Endodermal cell (in vitro differentiated cells): ENCODE measurements around the gene ADAMTS17. TPM values are rescaled to one million over a fixed set of nuclear protein-coding genes. Genes with fewer than 3 reads are reported as not detected.

Experiments used
- DNase-seq: peaks from one replicate; pipeline ENCODE4 v3.0.0-alpha.2; 2017
- H3K27ac ChIP-seq: 2 replicates; pipeline ENCODE4 v1.5.1; 2013; ENCODE audit warnings: mild to moderate bottlenecking, low read depth, low read length, moderate library complexity
- H3K27me3 ChIP-seq: 2 replicates; pipeline ENCODE4 v1.6.1; 2013; ENCODE audit warnings: mild to moderate bottlenecking, low read length, moderate library complexity; ENCODE audit not compliant: insufficient read depth, control insufficient read depth, poor library complexity, severe bottlenecking
- H3K36me3 ChIP-seq: 2 replicates; pipeline ENCODE4 v1.7.0; 2013; ENCODE audit warnings: mild to moderate bottlenecking, low read length, moderate library complexity; ENCODE audit not compliant: control insufficient read depth, insufficient read depth
- H3K4me1 ChIP-seq: one replicate; pipeline ENCODE4 v1.7.0; 2013; ENCODE audit warnings: low read length; ENCODE audit not compliant: control insufficient read depth, insufficient read depth
- H3K4me3 ChIP-seq: 2 replicates; pipeline ENCODE4 v1.5.1; 2013; ENCODE audit warnings: mild to moderate bottlenecking, low read length, moderate library complexity
- H3K9ac ChIP-seq: 2 replicates; pipeline ENCODE4 v1.6.1; 2013; ENCODE audit warnings: mild to moderate bottlenecking, low read length, moderate library complexity; ENCODE audit not compliant: poor library complexity, severe bottlenecking; ENCODE audit errors: extremely low read depth
- H3K9me3 ChIP-seq: 2 replicates; pipeline ENCODE4 v1.6.1; 2013; ENCODE audit warnings: mild to moderate bottlenecking, low read length, moderate library complexity; ENCODE audit not compliant: control insufficient read depth
- H3K27ac Mint-ChIP-seq: 2 replicates; pipeline ENCODE4 v1.8.0; 2020; ENCODE audit warnings: mixed read lengths
- H3K27me3 Mint-ChIP-seq: 2 replicates; pipeline ENCODE4 v1.8.0; 2021; ENCODE audit warnings: mild to moderate bottlenecking, mixed read lengths; ENCODE audit not compliant: insufficient read depth
- H3K36me3 Mint-ChIP-seq: 2 replicates; pipeline ENCODE4 v1.8.0; 2020; ENCODE audit warnings: low read depth, mixed read lengths
- H3K4me1 Mint-ChIP-seq: 2 replicates; pipeline ENCODE4 v1.8.0; 2020; ENCODE audit warnings: mixed read lengths
- H3K4me3 Mint-ChIP-seq: 2 replicates; pipeline ENCODE4 v1.8.0; 2020; ENCODE audit warnings: mild to moderate bottlenecking, moderate library complexity, mixed read lengths
- H3K9me3 Mint-ChIP-seq: 2 replicates; pipeline ENCODE4 v1.8.0; 2020; ENCODE audit warnings: mild to moderate bottlenecking, mixed read lengths
- CTCF ChIP-seq: fragments of 200-600 bp; sonication (generic); conservative IDR thresholded peaks from 2 replicates; pipeline ENCODE4 v1.5.0; 2021; ENCODE audit warnings: antibody characterized with exemption, mild to moderate bottlenecking
- WGBS, 2 experiments: methylation state at CpG; one replicate each; pipeline versions ENCODE4 v1.1.5 to v1.1.7; 2013; ENCODE audit warnings: missing lambda C conversion rate in 2 of 2, mixed read lengths in 1 of 2; ENCODE audit not compliant: insufficient coverage in 1 of 2, insufficient read length in 1 of 2; 5-methylcytosine and 5-hydroxymethylcytosine counted together
- total RNA-seq, 2 donors: library from RNA; stranded (reverse); fragmentation: NEBNext Ultra II Directional in 1 of 2; extraction: Animal tissue kit (Norgen Biotek cat#: 25700) in 1 of 2; gene quantifications; 2 replicates in 1 of 2; 3 replicates in 1 of 2; pipeline ENCODE4 v1.2.1, GENCODE V29; 2021

Gene ADAMTS17
- total RNA-seq, 2 donors from 2014 or later, result 0.82 to 2.3 TPM

- Histone ChIP-seq H3K36me3 (no peaks in the 10 kb centered on the region), H3K27ac (no peak overlapping the region), H3K27me3 (no peaks in the 10 kb centered on the region), H3K9ac (no peak overlapping the region), H3K9me3 (no peaks in the 10 kb centered on the region), H3K4me1 (no peaks in the 10 kb centered on the region), H3K4me3 (no peak overlapping the region)
- DNase-seq, result no peak
- Mint-ChIP-seq H3K9me3 (no peaks in the 10 kb centered on the region), H3K27me3 (no peaks in the 10 kb centered on the region), H3K27ac (no peak overlapping the region), H3K4me3 (no peak overlapping the region), H3K4me1 (no peaks in the 10 kb centered on the region), H3K36me3 (no peaks in the 10 kb centered on the region)
- WGBS, 2 experiments, result 86 to 92% methylated on average over 11 to 14 of the region's 14 CpGs
- TF ChIP-seq CTCF, result peak; percentile 33
These were observed 121.6 kb downstream of the ADAMTS17 start for GRCh38 chr15:100220058-100220768.

- Mint-ChIP-seq H3K4me3 (no peak overlapping the region), H3K27ac (no peak overlapping the region)
- WGBS, 2 experiments, result 87 to 96% methylated on average over 3 to 5 of the region's 5 CpGs
These were observed 123.3 kb downstream of the ADAMTS17 start for GRCh38 chr15:100218434-100218833.

GRCh38 chr15:100216182-100216581, 125.6 kb downstream of the ADAMTS17 start:
- Histone ChIP-seq H3K36me3 (no peaks in the 10 kb centered on the region), H3K9me3 (no peaks in the 10 kb centered on the region), H3K4me1 (no peaks in the 10 kb centered on the region), H3K4me3 (no peak overlapping the region), H3K27me3 (no peaks in the 10 kb centered on the region), H3K9ac (no peak overlapping the region), H3K27ac (no peak overlapping the region)
- 95% methylated on average over 8 of the region's 8 CpGs for WGBS, 2 experiments
- TF ChIP-seq CTCF, result no peak
- H3K4me3 Mint-ChIP-seq, result no peak overlapping the region
- no peaks in the 10 kb centered on the region for H3K36me3 Mint-ChIP-seq
- H3K9me3 Mint-ChIP-seq, result no peaks in the 10 kb centered on the region
- DNase-seq, result no peak
- H3K27me3 Mint-ChIP-seq, result no peaks in the 10 kb centered on the region
- H3K27ac Mint-ChIP-seq, result no peak overlapping the region
- H3K4me1 Mint-ChIP-seq, result no peaks in the 10 kb centered on the region

More at GRCh38 chr15:100218434-100218833, 123.3 kb downstream of the ADAMTS17 start:
- no peak for DNase-seq
- H3K9ac ChIP-seq, result no peak overlapping the region
- no peaks in the 10 kb centered on the region for H3K27me3 ChIP-seq
- Mint-ChIP-seq H3K9me3 (no peaks in the 10 kb centered on the region), H3K4me1 (no peaks in the 10 kb centered on the region), H3K27me3 (no peaks in the 10 kb centered on the region), H3K36me3 (no peaks in the 10 kb centered on the region)
- TF ChIP-seq CTCF, result no peak
- no peaks in the 10 kb centered on the region for H3K9me3 ChIP-seq
- H3K4me3 ChIP-seq, result no peak overlapping the region
- H3K4me1 ChIP-seq, result no peaks in the 10 kb centered on the region
- H3K36me3 ChIP-seq, result no peaks in the 10 kb centered on the region
- H3K27ac ChIP-seq, result no peak overlapping the region
